Right lobe of liver (tissue), 6 donors: ENCODE data around the gene RIPK3. TPM values are rescaled to one million over a fixed set of nuclear protein-coding genes. Genes with fewer than 3 reads are reported as not detected.
A peak's percentile ranks its signal among the peaks of the same experiment; 100 is the strongest.

Source experiments
- ATAC-seq, 4 donors: fragments of 200-7000 bp; cut with Tn5 transposase; one replicate each; pipeline ENCODE4 v1.9.1; 2020; ENCODE audit warnings: mild to moderate bottlenecking in 4 of 4, moderate library complexity in 4 of 4
- DNase-seq, 3 donors: peaks; one replicate each; pipeline ENCODE4 v3.0.0-alpha.2; 2020
- H3K27ac ChIP-seq, 3 donors: fragments of 200-600 bp; one replicate each; pipeline ENCODE4 v1.8.0; 2022
- H3K27me3 ChIP-seq, 2 donors: fragments of 200-600 bp; one replicate each; pipeline ENCODE4 v1.8.0; 2022
- H3K36me3 ChIP-seq, 4 donors: fragments of 200-600 bp; sonication (generic) in 1 of 4; one replicate each; pipeline versions ENCODE4 v1.5.1 to v1.8.0; 2017 to 2022; ENCODE audit warnings: control low read depth in 1 of 4
- H3K4me1 ChIP-seq, 4 donors: fragments of 200-600 bp; sonication (generic) in 1 of 4; one replicate each; pipeline versions ENCODE4 v1.5.1 to v1.8.0; 2017 to 2022; ENCODE audit warnings: control low read depth in 1 of 4
- H3K4me3 ChIP-seq, 3 donors: fragments of 200-600 bp; one replicate each; pipeline ENCODE4 v1.8.0; 2022
- H3K9me3 ChIP-seq, 4 donors: fragments of 200-600 bp; sonication (generic) in 1 of 4; one replicate each; pipeline versions ENCODE4 v1.5.1 to v1.8.0; 2017 to 2022; ENCODE audit warnings: control low read depth in 1 of 4
- POLR2A ChIP-seq: fragments of 450-650 bp; IDR thresholded peaks from one replicate; pipeline ENCODE4 v1.6.1; 2017; ENCODE audit warnings: antibody characterized with exemption, mild to moderate bottlenecking
- WGBS: methylation state at CpG from one replicate; pipeline ENCODE4 v1.1.6; 2018; ENCODE audit warnings: low coverage, low lambda C conversion rate; ENCODE audit not compliant: insufficient coverage; ENCODE audit errors: missing lambda C conversion rate; 5-methylcytosine and 5-hydroxymethylcytosine counted together
- intact Hi-C, 2 donors: fragments of 100-400 bp; cut with DNase I; formaldehyde crosslinking; loops; one replicate each; pipeline versions ENCODE4 v1.11.2 to v1.14.1; 2022
- total RNA-seq, 6 experiments: library from RNA; depleted of rRNA in 2 of 6; stranded (reverse); fragments of >200 nt in 2 of 6; fragmentation: NEBNext Ultra II Directional in 3 of 6; extraction: Animal tissue kit (Norgen Biotek cat#: 25700) in 3 of 6; gene quantifications; one replicate each; pipeline versions ENCODE4 v1.1.0 to v1.2.4, GENCODE V29; 2016 to 2023
- TF ChIP-seq, protein P1 (sequence below), 4 donors: fragments of 200-600 bp in 3 of 4; fragments of 450-650 bp in 1 of 4; IDR thresholded peaks; one replicate each; pipeline versions ENCODE4 v1.5.1 to v1.8.0; 2016 to 2022; ENCODE audit warnings: antibody characterized with exemption in 4 of 4, mild to moderate bottlenecking in 2 of 4
- donor health status: DM: no; HTN: yes; CAD: no.
- donor health status: DM: no; HTN: no; CAD: no.
- donor health status: DM: no; HTN: no; CAD: no.
- donor health status: DM: no; HTN: yes; CAD: no.
- donor health status: DM: no; HTN: yes; CAD: no.

The RIPK3 gene
- total RNA-seq, 6 experiments from 2014 or later: 0.70 to 1.6 (median 0.90) TPM

DNA sequence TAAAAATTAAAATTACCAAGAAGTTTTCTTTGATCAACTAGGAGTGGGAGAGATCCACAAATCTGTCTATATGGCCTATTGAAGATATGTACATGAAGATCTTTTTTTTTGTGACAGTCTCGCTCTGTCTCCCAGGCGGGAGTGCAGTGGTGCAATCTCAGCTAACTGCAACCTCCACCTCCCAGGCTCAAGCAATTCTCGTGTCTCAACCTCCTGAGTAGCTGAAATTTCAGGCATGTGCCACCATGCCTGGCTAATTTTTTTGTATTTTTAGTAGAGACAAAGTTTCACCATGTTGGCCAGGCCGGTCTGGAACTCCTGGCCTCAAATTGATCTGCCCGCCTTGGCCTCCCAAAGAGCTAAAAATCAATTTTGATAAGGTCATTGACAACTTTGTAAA is 23.6 kb upstream of the RIPK3 start:
- DNase-seq: no peak
- H3K4me1 ChIP-seq: no peaks in the 10 kb centered on the region
- no peak for TF ChIP-seq POLR2A
- TF ChIP-seq, protein P1, sequence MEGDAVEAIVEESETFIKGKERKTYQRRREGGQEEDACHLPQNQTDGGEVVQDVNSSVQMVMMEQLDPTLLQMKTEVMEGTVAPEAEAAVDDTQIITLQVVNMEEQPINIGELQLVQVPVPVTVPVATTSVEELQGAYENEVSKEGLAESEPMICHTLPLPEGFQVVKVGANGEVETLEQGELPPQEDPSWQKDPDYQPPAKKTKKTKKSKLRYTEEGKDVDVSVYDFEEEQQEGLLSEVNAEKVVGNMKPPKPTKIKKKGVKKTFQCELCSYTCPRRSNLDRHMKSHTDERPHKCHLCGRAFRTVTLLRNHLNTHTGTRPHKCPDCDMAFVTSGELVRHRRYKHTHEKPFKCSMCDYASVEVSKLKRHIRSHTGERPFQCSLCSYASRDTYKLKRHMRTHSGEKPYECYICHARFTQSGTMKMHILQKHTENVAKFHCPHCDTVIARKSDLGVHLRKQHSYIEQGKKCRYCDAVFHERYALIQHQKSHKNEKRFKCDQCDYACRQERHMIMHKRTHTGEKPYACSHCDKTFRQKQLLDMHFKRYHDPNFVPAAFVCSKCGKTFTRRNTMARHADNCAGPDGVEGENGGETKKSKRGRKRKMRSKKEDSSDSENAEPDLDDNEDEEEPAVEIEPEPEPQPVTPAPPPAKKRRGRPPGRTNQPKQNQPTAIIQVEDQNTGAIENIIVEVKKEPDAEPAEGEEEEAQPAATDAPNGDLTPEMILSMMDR (IDR thresholded peaks at IDR 0.05): no peak
- H3K36me3 ChIP-seq: no peaks in the 10 kb centered on the region
- no peak overlapping the region for H3K4me3 ChIP-seq
- ATAC-seq: no peak
- H3K27ac ChIP-seq: no peak overlapping the region
- intact Hi-C loops: no loop called here
- 94% methylated on average over 4 of the region's 5 CpGs for WGBS
- H3K9me3 ChIP-seq: no peaks in the 10 kb centered on the region
- H3K27me3 ChIP-seq: no peaks in the 10 kb centered on the region

DNA sequence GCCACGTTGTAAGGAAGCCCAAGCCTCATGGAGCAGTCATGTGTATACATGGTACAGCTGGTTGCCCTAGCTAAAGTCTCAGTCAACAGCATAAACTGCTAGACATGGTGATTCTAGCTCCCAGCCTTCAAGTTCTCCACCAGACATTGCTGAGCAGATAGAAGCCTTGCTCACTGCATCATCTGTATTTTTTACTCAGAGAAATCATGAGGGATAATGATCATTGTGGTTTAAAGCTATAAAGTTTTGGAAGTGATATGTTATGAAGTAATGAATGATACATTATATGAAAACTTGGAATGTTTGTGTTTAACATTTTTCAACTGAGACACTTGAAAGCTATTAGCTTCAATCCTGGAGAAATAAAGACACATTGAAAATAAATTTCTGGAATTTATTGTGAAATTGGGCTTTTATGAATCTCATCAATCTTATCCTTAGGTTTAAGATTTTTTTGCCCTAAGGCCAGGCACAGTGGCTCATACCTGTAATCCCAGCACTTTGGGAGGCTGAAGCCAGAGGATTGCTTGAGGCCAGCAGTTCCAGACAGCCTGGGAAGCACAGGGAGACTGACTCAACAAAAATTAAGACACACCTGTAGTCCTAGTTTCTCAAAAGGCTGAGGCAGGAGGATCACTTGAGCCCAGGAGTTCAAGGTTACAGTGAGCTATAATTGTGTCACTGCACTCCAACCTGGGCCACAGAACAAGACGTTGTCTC is 22.6 kb upstream of the RIPK3 start:
- WGBS: 55% methylated on average over 1 of the region's 2 CpGs
- DNase-seq: no peak
- H3K27ac ChIP-seq: no peak overlapping the region
- no peak overlapping the region for H3K4me3 ChIP-seq
- no peaks in the 10 kb centered on the region for H3K27me3 ChIP-seq
- intact Hi-C loops: no loop called here
- no peaks in the 10 kb centered on the region for H3K9me3 ChIP-seq
- TF ChIP-seq, protein P1 (IDR thresholded peaks at IDR 0.05): no peak
- no peak for TF ChIP-seq POLR2A
- no peaks in the 10 kb centered on the region for H3K36me3 ChIP-seq
- ATAC-seq: no peak
- H3K4me1 ChIP-seq: no peaks in the 10 kb centered on the region

DNA sequence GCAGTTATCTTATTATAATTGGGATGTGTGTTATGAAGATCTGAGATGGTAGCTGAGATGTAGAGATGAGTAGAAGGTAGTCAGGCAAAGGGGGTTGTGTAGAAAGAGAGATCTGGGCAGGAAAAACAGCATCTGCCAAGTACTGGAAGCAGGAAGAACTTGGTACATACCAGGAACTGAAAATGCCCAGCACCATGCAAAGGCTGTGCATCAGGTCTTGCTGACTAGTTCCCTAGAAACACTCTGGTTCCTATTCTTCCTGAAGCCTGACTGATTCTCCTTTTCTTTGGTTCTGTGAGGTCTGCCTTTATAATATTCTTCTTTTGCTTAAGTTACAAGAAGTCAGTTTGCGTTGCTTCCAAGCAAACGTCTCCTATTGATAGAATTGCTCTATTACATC is 21.5 kb upstream of the RIPK3 start:
- no peaks in the 10 kb centered on the region for H3K36me3 ChIP-seq
- ATAC-seq (peak in 1 of 4 donors; percentile 27), DNase-seq (no peak)
- no peaks in the 10 kb centered on the region for H3K9me3 ChIP-seq
- H3K4me3 ChIP-seq: no peak overlapping the region
- H3K4me1 ChIP-seq: no peaks in the 10 kb centered on the region
- TF ChIP-seq, protein P1 (IDR thresholded peaks at IDR 0.05): no peak
- TF ChIP-seq POLR2A: no peak
- WGBS: 64% methylated on average over 2 of the region's 2 CpGs
- intact Hi-C loops: no loop called here
- H3K27me3 ChIP-seq: no peaks in the 10 kb centered on the region
- H3K27ac ChIP-seq: no peak overlapping the region

DNA sequence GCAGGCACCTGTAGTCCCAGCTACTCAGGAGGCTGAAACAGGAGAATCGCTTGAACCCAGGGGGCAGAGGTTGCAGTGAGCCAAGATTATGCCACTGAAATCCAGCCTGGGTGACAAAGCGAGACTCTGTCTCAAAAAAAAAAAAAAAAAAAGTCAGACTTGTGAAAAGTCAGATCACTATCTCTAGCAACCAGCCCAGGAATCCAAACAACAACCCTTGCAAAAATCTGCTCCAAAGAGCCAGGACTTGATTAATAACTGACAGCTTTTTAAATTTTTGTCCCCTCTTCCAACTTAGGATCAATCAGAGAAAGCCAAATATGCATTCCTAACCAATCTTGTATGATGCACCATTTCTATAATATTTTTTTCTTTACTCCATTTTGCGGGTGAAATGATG is 20.5 kb upstream of the RIPK3 start:
- Histone ChIP-seq H3K4me3 (no peak overlapping the region), H3K4me1 (no peaks in the 10 kb centered on the region), H3K27ac (no peak overlapping the region), H3K27me3 (no peaks in the 10 kb centered on the region), H3K36me3 (no peaks in the 10 kb centered on the region), H3K9me3 (no peaks in the 10 kb centered on the region)
- ATAC-seq: no peak
- WGBS: 94% methylated on average over 2 of the region's 3 CpGs
- DNase-seq: no peak
- intact Hi-C loops: no loop called here
- no peak for TF ChIP-seq POLR2A
- TF ChIP-seq, protein P1 (IDR thresholded peaks at IDR 0.05): no peak
